Activated CD4-positive, alpha-beta T cell treated with anti-CD3 and anti-CD28 coated beads for 4 hours (primary cell): ENCODE results near the gene ABCA4.

Experiments used
- DNase-seq, 2 donors: peaks; one replicate each; pipeline ENCODE4 v3.0.0-alpha.2; 2020

ABCA4 gene

DNA sequence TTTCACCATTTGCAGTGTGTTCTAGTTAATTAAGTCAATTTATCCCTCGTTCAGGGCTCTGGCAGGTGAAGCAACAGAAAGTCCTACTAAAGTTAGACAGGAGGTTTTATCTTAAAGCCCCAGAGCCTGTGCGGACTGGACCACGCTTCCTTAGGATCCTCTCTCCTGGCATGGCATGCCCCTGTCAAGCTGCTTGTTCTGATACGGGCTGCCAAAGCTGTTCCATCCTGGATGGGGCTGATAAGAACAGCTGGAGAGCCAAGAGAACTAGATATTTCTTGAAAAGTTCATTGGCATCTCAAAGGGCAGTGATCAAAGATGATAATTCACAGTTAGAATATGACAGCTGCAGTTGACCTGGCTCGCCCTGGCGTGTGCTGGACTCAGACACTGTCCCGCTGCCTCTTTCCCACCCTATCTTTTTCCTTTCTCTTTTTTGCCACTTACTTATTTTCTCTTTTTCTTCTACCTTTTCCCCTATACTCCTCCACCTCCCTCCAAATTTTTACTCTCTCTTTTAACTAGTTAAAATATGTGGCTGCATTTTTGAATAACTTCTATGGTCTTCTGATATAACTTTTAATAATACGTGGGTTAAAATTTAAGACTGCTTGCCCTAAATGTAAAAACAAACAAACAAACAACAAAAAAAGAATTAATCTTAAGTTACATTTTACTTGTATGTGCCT lies 96.7 kb downstream of the ABCA4 start:
- DNase-seq = no peak

DNA sequence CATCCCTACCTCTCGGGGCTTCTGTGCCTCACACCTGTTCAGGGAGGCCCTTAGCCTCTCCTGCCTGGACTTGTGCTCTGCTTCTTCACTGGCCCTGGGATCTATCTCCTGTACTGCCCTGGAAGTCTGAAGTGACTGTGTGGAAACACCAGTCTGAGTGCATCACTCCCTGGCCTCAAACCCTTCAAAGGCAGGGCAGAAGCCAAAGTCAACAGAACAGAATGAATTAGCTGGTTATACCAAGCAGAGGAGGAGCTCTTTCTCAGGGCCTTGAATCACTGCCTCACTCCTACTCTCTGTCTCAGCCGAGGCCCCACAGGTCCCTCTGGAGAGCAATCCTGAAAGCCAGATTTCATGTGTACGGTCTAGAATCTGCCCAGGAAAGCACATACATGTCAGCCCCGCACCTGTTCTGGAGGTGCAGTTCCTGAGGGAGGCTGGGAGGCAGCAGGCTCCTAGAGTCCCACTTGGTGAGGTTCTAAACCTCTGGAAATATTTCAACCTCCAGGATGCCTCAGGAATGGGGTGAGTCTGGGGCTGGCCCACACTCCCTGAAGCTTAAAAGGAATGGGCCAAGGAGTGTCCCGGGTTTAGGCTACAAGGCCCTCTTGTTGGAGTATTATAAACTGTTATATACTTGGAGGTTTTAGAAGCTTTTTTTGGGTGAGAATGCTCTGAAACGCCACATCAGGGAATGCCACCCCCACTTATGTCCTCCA lies 98.3 kb downstream of the ABCA4 start:
- no peak for DNase-seq

DNA sequence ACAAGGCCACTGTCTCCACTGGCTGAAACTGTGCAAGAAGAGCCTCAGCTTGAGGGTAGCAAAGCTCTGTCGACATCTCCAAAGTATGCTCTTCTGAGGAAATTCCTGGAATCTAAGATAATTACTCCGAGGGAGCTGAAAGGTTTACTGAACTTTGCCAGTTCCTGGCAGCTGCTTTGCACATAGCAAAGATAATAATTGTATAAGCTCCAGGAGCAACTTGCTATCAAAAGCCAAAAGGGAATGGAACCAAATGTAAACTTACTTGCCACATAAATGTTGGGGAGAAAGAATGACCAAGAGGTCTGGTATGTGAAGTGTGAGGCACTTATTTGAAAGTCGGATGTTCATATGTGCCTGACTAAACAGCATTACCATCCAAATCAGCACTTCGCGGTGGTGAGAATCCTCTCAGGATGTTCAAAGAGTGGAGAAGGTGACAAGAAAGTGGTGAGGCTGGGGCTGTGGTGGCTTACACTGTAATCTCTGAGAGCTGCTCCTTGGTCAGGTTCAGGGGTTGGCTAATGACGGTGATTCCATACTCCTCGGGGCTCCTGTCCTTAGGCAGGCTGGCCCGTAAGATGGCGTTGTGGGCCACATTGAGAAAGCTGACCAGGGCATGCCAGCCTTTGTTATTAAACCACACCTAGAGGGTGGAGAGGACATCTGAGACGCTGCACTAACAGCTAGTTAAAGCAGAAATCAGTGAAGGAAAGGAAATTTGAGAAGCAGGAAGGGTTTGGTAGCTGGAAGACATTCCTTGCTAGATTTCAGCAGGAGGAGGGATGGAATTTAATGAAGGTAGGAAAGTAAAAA lies 100.0 kb downstream of the ABCA4 start:
- DNase-seq = no peak

DNA sequence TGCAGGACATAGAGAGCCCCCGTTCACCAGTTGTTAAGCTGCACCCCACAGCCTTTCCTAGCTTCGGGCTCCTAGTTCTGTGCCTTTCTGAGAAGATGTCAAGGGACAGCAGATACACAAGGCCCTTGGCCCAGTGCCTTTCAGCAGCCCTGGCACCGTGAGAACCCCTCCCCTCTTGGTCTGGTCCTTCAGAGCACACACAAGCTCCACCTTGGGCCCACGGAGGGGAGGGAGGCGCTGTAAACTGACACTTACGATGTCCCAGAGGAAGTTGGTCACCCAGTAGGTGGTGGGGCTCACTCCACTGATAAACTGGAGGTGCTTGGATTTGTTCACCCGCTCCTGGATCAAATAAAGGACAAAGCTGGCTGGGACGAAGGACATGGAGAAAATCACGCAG lies 101.6 kb downstream of the ABCA4 start:
- no peak for DNase-seq

DNA sequence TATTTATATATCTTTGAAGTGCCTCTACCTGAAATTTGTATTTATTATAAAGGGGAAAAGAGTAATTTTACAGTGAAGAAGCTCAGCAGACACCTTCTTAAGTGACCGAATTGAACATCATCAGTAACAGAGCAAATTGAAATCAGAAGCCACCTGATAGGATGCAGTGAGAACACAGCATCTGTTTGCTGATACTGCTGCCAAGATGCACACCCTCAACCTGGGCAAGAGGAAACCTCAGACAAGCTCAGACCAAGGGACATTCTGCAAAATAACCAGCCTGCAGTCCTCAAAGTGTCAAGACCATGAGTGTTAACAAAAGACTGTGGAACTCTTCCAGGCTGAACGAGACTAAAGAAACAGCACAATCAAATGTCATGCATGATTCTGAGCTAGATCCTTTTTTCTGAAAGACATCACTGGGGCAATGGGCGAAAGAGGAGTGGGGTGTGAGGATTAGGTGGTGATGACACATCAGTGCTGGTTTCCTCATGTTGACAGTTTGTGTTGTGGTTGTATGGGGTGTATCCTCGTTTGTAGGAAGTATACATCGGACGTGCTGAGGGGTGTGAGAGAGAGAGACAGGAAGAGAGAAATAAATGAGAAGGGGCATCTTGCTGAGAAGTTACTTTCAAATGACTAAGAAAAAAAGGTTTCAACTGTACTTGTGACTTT lies 103.7 kb downstream of the ABCA4 start:
- DNase-seq = no peak

DNA sequence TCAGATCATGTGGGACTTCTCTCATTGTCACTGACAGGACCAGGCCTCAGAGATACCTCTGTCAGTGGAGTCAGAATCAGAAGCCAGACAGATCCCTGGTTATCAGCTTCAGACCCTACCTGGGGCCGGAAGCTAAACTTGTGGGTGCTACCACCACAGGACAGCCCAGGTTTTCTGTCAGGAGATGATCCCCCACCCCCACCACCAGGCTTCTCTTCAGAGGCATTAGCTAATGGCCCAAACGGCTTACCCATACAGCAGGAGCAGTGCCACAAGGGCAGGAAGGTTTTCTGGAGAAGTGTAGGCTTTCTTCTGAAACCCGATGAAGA lies 105.5 kb downstream of the ABCA4 start:
- DNase-seq = no peak

DNA sequence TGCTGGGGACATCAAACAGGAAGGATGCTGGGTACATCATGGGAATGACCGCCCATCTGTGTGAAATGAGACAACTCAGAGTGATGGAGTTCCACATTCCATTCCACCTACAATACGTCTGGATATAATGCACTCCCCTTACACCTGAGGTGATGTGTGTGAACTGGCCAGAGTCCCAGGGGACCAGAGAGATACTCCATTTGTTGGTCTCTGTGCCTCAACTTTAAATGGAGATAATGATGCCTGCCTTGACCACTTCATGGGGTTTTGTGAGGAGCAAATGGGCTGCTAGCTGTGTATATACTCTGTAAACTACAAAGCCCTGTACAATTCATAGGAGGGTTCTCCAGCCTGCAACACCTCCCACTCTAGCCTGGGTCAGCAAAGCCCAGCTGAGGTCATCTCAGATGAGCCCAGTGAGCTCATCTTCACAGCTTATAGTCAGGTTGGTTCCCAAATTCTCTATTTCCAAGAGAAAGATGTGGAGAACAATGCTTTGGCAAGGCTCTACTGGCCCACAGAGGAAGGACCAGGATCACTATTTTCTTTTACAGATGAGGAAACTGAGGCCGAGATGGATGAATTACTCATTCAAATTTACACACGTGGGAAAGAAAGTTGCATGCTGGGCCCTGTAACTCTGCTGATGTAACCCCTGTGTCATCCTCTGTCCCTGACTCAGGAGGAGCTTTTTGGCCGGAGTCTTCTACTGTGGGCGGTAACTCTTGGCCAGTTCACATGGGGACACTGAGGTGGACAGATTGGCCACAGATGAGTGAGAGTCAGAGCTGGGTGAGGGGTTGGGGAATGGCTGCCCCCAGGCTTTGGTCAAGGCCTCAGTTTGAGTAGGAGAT lies 106.1 kb downstream of the ABCA4 start:
- DNase-seq = no peak

DNA sequence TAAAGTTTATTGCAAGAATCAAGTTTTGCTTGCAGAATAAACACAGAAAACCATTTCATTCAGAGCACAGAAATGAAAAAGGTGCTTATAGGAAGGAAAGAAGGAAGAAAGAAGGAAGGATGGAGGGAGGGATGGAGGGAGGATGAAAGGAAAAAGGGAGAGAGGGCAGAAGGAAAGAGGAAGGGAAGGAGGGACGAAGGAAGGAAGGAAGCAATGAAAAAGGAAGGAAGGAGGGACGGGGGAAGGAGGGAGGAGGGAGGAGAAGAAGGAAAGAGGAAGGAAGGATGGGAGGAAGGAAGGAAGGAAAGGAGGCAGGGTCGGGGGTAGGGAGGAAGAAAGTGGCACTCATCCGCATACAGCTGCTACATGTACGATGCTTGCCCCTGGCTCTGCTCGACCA lies 106.9 kb downstream of the ABCA4 start:
- DNase-seq = no peak

DNA sequence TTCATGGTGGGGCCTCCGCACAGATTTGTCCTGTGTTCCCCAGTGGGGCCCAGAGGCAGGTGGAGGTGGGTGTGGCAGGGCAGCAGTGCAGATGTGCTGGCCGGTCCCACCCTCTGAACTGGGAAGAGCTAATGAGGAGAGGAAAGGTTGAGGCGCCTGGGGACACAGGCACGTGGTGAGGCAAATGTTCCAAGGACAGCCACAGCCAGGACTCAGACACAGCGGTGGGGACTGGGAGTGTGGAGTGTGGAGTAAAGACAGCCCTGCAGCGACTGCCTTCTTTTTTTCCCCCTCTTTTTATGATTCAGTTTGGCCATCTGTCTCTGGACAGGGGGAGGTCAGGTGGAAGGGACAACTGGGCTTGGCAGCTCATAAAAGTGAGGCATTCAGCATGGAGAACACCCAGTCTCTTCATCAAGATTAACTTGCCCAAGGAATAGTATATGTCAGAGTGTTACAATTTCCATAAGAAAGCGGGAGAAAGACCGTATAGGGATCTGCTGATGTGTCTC lies 107.5 kb downstream of the ABCA4 start:
- DNase-seq = no peak

DNA sequence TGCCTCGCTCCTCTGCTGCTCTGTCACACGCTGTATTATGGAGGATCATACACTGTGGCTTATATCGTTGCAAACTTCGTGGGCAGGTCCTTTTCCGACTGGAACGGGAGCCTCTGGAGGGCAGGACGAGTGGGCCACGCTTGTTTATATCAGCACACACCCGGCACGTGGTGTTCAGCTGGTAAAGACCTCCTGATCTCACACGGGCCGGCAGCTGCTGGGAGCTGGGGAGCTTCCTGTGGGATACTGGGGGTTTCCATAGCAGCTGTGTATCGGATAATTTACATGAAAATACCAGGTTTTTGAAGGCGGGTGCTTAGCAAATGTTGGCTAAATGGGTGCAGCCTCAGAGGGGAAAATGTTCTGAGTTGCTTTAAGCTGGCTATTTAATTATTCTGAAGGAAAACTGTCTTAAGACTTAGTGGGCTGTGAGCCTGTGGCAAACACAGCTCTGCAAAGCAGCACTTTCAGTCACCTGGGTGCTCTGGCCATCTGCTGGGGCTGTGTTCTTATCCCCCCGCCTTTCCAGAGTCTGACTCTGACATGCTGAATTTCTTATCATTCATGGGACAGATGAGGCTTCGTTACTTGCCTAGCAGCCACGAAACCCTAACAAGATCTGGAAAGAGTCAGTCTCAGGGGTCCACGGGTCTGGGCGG lies 108.1 kb downstream of the ABCA4 start:
- DNase-seq = no peak

DNA sequence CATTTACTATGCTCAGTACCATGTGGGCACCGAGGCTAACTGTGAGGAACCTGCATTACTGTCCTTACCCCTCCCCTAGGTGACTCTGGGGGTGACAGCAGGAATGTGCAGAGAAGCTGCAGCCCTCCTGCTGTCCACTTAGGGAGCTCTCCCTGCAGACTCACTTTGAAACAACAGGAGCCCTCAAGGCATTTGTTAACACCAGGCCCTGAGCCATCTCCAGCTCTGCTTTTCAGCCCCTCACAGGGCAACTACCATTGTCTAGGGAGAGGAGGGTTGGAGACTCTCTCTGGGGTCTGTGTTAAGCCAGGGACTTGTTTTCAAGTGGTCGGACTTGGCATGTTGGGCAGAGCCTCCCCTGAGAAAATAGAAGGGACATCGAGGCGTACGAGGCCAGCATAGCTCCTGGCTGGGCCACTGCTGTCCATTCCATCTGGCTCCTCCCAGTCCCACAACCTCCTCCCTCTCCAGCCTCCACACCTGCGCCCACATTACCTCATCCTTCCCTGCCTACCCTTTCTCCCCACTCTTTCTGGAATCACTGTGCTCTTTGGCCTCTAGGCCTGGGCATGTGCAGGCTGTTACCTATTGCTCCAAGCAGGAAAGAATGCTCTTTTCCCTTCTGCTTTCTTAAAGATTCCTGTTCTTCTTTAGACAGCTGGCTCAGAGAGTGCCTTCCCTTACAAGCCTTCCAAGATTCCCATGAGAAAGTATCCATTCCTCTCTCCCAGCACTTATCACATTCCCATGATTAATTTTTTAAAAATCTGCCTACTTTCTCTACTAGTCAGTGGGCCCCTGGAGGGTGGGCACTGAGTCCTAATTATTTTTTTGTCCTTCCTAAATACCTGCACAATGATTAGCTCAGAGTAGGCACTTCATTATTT lies 109.0 kb downstream of the ABCA4 start:
- DNase-seq = no peak

DNA sequence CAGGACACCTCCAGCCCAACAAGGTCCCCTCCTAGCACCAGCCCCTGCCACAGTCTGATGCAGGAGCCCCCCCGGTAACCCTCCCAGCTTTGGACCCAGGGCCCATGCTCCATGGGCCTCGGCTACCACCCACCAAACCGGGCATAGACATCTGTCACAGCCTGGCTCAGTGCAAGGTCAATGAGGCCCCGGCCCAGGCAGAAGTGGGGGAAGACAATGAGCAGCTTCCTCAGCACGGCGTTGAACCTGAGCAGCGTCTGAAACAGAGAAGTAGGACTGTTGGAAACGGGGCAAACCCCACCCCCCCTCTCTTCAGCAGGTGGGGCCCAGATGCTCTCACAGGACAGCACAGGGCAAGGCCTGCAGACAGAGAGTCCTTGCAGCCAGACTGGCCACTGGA lies 109.8 kb downstream of the ABCA4 start:
- no peak for DNase-seq

DNA sequence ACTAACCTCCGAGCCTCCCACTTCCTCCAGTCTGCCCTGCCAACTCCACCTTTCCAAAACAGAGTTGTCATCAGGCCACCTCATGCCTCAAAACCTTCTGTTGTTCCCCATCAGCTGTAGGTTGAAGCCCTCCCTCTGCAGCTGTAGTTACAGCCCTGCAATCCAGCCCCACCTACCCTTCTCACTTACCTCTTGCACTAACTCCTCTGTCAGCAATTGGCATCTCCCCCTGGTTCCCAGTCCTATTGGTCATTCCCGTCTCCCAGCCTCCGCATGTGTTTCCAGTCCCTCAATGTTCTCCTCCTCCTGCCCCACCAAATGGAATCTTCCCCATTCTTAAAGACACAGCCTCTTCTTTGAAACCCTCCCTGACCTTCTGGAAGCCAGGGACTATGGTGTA lies 111.6 kb downstream of the ABCA4 start:
- no peak for DNase-seq

DNA sequence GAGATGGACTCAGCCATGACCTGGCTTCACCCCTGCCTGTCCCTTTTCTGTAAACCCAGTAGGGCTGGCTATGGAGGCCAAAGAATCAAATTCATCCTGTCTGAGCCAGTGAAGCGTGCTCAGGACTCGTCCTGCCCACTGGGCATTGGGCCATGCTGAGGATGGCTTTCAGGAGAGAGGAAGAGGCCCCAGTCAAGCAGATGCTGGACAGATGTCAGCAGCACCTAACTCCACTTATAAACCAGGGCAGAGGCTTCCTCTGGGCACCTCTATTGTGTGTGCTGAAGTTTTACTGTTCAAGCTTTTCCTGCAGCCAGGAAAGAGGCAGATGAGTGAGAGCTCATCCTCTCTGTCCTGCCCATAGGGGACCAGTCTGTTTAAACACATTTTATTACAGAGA lies 114.3 kb downstream of the ABCA4 start:
- DNase-seq = no peak

DNA sequence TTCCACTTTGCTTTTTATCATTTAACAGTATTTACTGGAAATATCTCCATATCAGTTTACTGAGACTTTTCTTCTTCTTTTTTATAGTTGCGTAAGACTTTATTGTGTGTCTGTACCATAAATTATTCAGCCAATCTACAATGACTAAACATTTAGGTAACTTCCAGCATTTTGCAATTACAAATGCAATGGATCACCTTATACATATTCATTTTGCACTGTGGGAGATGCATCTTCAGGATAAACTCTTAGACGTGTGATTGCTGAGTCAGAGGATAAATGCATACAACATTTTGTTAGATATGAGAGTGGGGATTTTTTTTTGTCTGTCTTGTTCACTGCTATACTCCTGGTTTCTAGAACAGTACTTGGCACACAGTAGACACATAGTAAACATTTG lies 116.0 kb downstream of the ABCA4 start:
- no peak for DNase-seq

DNA sequence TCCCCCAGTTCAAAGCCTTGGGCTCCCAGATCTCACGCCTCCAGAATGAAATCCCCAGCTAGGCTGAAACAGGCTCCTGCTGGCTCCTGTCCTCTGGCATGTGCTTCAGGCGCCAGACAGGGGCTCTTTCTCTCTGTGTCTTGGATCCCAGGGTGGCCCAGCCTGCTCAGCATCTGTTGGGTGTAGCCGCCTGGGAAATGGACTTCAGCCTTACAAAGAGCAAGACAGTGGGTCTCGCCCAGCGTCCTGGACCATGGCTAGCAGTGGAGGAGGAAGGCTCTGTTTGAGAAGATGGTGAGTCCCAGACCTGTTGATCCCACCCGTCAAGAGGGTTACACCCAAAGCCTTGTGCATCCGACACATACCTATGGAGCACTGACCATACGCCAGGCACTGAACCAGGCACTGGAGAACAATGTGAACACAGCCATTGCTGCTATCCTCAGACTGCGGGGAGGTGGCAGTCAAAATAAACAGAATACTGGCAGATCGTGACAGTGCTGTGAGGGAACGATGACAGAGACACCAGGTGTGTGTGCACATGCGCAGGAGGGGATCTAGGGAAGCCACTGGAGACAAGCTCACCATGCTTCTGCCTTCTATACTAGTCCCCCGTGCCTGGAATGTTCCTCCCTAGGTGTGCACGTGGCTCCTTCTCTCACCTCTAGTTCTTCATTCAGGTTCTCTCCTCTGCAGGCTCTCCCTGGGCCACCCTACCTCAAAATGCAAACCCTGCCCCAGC lies 118.7 kb downstream of the ABCA4 start:
- DNase-seq = no peak

DNA sequence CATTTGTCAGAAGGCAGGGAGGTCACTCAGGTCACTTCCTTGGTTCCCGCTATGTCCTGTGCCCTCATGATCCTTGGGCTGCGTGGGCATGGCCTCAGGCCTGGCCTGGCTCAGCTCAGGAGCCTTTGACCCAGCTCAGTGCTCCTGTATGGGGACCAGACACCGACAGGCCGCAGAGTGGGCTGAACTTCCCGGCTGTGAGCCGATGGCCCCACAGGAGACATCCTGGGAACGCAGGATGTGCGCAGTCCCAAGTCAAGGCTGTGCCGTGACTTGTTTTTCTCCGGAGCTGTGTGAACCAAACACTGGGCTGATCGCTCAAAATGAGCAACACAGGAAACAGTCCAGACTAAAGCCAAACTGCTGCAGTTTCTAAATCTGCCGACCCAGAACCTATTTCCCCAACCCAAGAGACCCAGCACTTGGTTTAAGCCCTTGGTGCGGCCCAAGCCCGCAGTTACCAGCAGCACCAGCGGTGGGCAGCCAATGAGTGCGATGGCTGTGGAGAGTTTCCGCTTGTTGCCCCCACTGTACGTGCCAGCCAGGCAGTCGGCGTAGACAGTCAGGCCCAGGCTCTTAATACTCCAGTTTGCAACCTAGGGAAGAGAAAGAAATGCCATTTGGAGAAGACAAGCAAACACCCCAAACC lies 119.4 kb downstream of the ABCA4 start:
- no peak for DNase-seq

DNA sequence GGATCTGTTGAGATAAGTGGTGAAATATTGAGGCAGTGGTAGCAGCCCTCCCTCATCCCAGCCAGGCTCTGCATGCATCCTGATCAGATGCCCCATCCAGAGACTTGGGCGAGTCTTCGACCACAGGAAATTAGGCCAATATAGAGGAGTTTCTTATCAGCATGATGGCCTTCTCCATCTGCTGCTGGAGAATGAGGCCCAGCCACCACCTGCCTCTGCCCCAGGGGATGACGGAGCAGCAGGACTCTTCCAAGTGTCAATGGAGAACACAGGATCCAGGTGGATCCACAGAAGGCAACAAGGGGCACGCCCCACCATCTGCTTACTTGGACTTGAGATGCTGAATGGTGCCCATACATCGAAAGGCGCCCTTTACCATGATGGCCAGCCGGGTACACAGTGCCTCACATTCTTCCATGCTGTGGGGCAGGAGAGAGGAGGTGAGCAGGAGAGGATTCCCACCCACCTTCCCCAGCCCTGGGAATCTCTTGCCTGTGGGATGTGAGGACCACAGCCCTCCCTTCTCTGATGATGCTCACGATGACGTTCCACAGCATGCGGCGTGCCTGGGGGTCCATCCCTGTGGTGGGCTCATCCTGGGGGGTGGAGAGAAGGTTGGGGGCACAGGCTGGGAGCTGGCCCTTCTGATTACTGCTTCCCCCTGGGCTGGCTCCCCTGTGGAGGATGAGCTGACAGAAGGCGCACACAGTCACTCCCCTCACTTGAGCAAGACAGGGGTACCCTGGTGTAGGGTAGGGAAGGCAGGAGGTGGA lies 120.3 kb downstream of the ABCA4 start:
- no peak for DNase-seq
